Amygdala (tissue), 56 donors: ENCODE measurements around the gene BCKDHB.
"Not testable (repeated sequence)": the region's sequence is repeated elsewhere in the genome, so short reads cannot be mapped to it uniquely, and the experiment has no call there.

Experiments used
- DNase-seq, 56 donors: peaks; one replicate each; lab custom pipeline; 2025; lab: John Stamatoyannopoulos, UW

Gene BCKDHB

DNA sequence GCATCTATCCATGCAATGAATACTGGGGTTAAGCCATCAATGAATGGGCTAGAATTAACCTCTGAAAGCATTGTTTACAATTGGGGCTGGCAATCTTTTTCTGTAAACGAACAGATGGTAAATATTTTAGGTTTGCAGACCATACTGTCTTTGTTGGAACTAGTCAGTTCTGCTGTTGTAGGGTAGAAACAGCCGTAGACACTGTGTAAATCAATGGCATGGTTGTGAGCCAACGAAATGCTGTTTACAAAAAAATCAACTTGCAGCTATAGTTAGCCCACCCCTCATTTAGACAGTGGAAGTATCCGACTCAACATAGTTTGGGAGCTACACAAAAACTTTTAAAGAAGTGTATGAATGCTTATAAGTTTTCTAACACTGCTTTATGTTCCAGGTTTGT, 91.5 kb downstream of the BCKDHB start:
- DNase-seq = no peak

- no peak for DNase-seq
Measured at GRCh38 chr6:80203283-80203682, 96.8 kb downstream of the BCKDHB start.

DNA sequence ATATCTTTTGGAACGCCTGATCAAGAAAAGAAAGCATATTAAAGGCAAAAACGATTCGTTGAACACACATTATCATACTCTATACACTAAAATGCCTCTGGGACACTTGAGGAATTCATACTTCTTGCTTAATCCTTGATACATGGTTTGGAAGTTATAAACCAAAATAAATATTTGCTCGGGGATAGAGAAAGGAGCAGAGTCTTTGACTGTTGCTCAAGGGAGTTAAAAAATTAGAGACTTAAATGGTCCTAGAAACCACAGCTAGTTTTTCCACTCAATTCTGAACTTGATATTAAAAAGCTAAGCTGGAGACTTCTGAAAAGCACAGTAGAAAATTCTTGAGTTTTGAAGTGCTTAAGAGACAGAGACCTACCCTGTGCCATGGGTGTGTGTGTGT, 98.9 kb downstream of the BCKDHB start:
- no peak for DNase-seq

- no peak for DNase-seq
Measured at GRCh38 chr6:80206758-80207157, 100.3 kb downstream of the BCKDHB start.

DNA sequence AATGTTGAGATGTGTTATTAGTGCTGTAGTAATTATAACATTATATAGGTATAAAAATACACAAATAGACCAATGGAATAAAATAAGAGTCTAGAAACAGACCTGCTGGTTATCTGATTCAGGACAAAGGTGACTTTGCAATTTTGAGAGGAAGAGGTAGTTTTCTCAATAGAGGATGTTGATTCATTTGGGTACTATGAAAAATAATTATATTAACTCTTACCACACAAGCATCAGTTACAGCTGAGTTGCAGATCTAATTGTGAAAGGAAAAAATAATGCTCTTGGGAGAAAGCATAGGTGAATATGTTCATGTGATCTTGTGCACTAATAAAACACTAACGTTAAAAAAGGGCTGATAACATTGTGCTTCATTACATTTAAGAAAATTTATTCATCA, 103.0 kb downstream of the BCKDHB start:
- DNase-seq = no peak

DNA sequence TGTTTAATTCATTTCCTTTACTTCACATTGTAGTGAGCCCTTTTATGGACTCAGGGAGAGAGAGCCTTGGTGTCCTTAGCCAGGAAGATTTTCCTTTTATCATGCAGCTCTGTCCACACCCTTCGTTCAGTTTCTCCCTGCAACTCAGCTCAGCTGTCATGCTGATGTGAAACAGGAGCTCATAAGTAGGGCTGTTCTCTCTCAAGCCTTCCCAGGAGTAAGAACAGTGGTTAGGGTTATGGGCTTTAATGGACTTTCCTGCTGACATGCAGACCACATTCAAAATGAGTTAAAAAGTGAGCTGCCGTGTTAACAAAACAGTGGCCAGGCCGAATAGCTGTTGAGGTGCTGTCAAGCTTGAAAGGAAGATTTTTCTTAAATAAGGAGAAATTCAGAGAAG, 104.1 kb downstream of the BCKDHB start:
- no peak for DNase-seq

GRCh38 chr6:80211286-80211685, 104.8 kb downstream of the BCKDHB start:
- DNase-seq = no peak

DNA sequence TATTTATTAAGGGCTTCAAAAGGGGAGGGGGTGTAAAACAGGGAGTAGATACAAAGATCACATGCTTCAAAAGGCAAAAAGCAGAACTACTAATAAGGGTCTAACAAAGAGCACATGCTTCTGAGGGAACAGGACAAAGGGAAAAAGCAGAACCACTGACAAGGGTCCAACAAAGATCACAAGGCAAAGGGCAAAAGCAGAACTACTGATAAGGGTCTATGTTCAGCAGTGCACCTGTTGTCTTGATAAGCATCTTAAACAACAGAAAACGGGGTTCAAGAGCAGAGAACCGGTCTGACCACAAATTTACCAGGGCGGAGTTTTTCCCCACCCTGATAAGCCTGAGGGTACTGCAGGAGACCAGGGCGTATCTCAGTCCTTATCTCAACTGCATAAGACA, 105.4 kb downstream of the BCKDHB start:
- DNase-seq = not testable (repeated sequence)

DNA sequence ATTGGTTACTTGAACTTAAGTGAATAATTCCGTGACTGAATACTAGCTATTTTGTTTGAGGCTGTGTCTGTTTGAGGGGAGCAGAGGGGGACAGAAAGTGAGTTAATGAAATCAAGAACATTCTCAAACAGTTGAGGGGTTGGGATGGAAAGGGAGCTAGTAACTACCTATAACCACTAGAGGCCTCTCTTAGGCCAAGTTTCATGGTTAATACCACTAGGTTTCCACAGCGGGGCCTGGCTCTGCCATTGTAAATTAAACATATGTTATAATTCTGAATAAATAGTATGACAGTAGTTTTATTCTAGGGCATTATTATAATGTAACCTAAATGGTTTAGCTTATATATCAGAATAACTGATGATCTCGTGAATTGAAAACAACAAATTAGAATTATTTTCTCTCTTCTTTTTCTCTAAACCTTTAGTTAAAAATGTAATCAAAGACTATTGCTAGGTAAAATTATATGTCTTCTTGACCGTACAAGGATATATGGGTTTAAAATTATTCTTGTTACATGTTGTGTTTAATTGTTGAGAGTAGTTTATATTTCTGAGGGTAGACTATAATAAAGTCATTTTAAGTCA, 108.1 kb downstream of the BCKDHB start:
- DNase-seq = peak in 9 of 56 donors; percentile 5 to 57 (median 11)

DNA sequence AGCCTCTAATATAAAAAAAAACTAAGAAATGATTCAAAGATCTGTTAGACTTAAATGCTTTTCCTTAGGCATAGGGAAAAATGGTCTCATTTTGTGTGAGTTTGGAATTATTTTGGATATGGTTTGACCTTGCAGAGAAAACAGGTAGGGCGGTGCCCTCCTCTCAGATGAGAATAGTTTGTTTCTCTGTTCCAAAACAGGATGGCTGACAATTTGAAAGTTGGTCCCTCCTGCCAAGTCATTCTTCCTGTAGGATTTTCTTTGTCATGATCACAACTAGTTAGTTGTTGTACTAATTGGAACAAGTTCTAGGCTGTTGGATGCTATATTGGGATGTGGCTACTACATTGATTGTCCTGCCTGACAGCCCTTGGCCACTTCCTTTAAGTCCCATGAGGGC, 108.6 kb downstream of the BCKDHB start:
- no peak for DNase-seq

GRCh38 chr6:80217794-80218193, 111.3 kb downstream of the BCKDHB start:
- DNase-seq = no peak

DNA sequence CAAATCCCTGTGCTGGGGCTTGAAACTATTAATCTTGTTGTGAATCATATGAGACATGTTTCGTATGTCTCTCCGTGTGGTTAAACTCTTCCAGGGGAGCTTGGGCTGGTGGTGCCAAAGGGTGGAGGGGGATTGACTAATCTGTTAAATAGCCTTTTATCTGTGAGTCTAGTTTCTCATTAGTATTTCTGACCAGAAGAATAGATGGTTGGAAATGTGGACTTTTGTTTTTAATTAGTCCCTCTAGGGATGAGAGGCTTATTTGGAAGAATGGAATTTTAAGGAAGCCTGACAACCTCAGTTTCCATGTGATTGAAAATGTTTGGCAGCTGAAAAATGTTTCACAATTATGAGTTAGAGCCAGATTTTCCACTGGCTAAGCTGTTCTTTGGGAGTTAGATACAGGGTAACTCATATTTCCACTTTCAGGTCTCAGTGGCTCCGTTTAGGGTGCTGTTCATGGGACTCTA, 117.3 kb downstream of the BCKDHB start:
- no peak for DNase-seq

- no peak for DNase-seq
Measured at GRCh38 chr6:80226151-80226550, 119.7 kb downstream of the BCKDHB start.

DNA sequence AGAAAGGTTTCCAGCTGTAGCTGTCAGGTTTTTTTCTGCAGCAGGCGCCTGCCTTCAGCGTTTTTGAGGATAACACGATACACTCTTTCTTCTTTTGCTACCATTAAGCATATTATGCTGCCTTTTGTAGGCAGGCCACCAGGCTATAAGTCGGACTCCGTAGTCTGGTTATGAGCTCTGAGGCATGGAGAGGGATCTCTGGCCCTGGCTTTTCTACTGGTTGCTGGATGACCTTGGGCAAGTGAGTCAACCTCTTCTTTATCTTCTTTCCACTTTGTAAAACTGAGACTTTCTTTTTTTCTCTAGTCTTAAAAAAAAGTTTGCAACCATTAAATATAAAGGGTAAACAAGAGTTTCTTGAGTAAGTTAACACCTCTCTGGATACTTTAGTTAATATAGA, 120.2 kb downstream of the BCKDHB start:
- no peak for DNase-seq

DNA sequence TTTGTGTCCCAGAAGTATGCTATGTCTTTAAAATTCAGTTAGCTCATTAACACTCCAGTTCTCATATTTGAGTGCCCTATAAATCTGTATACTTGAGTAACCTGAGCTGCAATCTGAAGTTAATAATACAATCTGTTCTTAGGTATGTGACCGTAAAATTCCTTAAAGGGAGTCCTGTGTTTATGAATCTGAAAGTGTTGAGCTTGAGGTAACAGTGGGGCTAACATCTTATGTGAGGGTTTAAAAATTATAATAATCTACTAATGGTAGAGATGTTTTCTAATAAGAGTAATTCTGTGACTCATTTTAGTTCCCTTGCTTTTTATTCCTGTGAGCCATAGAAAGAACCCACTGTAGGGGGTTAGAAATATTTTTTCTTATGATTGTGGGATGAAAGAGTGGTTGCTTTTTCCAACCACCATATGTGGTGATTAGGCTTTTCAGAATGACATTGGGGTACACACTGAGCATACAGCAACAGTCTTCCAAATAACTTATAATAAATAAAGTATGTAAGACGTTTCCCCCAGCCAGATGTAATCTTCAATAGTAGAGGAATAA, 121.2 kb downstream of the BCKDHB start:
- DNase-seq = no peak

GRCh38 chr6:80233262-80233661, 126.8 kb downstream of the BCKDHB start:
- no peak for DNase-seq

GRCh38 chr6:80233958-80234357, 127.5 kb downstream of the BCKDHB start:
- no peak for DNase-seq

DNA sequence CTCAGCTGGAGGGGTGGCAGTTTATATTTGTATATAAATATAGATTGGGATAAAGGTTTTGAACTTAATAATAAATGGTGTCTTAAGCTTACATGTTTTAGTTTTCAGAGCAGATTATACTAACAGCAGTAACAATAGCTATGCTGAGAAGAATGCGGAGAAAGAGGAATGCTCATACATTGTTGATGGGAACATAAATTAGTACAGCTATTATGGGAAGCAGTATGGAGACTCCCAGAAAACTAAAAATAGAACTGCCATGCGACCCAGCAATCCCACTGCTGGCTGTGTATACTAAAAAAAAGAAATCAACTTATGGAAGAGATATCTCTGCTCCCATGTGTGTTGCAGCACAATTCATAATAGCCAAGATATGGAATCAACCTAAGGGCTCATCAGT, 127.9 kb downstream of the BCKDHB start:
- DNase-seq = no peak

DNA sequence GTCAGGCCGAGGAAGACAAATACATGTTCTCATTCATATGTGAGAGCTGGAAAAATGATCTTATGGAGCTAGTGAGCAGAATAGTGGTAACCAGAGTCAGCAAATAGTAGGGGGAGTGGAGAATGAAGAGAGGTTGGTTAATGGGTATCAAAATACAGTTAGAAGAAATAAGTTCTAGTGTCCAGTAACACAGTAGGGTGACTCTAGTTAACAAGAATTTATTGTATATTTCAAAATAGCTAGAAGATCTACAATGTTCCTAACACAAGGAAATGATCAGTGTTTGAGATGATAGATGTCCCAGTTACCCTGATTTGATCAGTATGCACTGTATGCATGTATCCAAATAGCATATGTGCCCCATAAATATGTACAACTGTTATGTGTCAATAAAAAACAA, 128.4 kb downstream of the BCKDHB start:
- no peak for DNase-seq

- no peak for DNase-seq
Measured at GRCh38 chr6:80235647-80236046, 129.2 kb downstream of the BCKDHB start.

- not testable (repeated sequence) for DNase-seq
Measured at GRCh38 chr6:80238754-80239153, 132.3 kb downstream of the BCKDHB start.

GRCh38 chr6:80245043-80245442, 138.6 kb downstream of the BCKDHB start:
- no peak for DNase-seq

DNA sequence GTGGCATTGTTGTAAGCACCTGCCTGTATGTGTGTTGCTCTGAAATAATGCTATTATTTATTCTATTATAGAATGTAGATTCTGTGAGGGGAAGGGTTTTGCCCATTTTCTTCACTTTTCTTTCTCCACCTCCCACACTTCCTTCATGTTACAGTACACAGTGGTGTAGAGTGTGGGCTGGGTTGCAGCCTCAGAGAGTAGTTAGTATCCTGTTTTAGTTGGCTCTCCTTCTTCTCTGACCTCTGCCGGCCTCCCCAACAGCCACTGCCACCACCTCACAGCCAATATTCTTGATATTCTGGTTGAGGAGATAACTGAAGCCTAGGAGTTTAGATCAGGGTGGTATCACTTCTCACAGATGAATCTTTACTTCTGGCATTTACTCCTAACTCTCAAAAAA, 143.4 kb downstream of the BCKDHB start:
- no peak for DNase-seq
